GM19397 (cell line): ENCODE data around the gene CLCN3.
"Not testable (repeated sequence)": the region's sequence is repeated elsewhere in the genome, so short reads cannot be mapped to it uniquely, and the experiment has no call there.

Experiments used
- ATAC-seq: cut with Tn5 transposase; IDR thresholded peaks from one replicate; pipeline ENCODE4 v1.9.1; 2021; ENCODE audit warnings: mild to moderate bottlenecking, moderate library complexity; ENCODE audit not compliant: unreplicated experiment

CLCN3 gene

GRCh38 chr4:169689681-169690080 lies 69.3 kb downstream of the CLCN3 start:
- no peak for ATAC-seq

- ATAC-seq = no peak
These were observed 70.4 kb downstream of the CLCN3 start for GRCh38 chr4:169690787-169691186.

- no peak for ATAC-seq
These were observed 78.0 kb downstream of the CLCN3 start for GRCh38 chr4:169698331-169698730.

GRCh38 chr4:169707958-169708643 lies 87.7 kb downstream of the CLCN3 start:
- no peak for ATAC-seq

GRCh38 chr4:169715826-169716225 lies 95.4 kb downstream of the CLCN3 start:
- no peak for ATAC-seq

- no peak for ATAC-seq
These were observed 96.3 kb downstream of the CLCN3 start for GRCh38 chr4:169716677-169717076.

- ATAC-seq = no peak
These were observed 100.2 kb downstream of the CLCN3 start for GRCh38 chr4:169720529-169720928.

GRCh38 chr4:169723207-169723965 lies 103.0 kb downstream of the CLCN3 start:
- no peak for ATAC-seq

- ATAC-seq = no peak
These were observed 103.9 kb downstream of the CLCN3 start for GRCh38 chr4:169724260-169724659.

GRCh38 chr4:169727616-169728015 lies 107.2 kb downstream of the CLCN3 start:
- ATAC-seq = no peak

GRCh38 chr4:169730564-169730963 lies 110.2 kb downstream of the CLCN3 start:
- ATAC-seq = no peak

- not testable (repeated sequence) for ATAC-seq
These were observed 118.2 kb downstream of the CLCN3 start for GRCh38 chr4:169738604-169739003.

- no peak for ATAC-seq
These were observed 121.2 kb downstream of the CLCN3 start for GRCh38 chr4:169741569-169741968.

GRCh38 chr4:169744601-169745000 lies 124.2 kb downstream of the CLCN3 start:
- no peak for ATAC-seq

GRCh38 chr4:169745291-169745690 lies 124.9 kb downstream of the CLCN3 start:
- ATAC-seq = no peak

GRCh38 chr4:169756971-169757574 lies 136.7 kb downstream of the CLCN3 start:
- peak; percentile 10 for ATAC-seq

GRCh38 chr4:169757575-169758184 lies 137.3 kb downstream of the CLCN3 start, which contains the start of gene HPF1:
HPF1 (minus strand) TSS chr4:169757944; CDS start chr4:169757877, 67 bp downstream.
- ATAC-seq = peak; percentile 95

- ATAC-seq = no peak
These were observed 138.1 kb downstream of the CLCN3 start for GRCh38 chr4:169758401-169758962.

GRCh38 chr4:169761846-169762245 lies 141.5 kb downstream of the CLCN3 start:
- ATAC-seq = no peak

- ATAC-seq = no peak
These were observed 145.5 kb downstream of the CLCN3 start for GRCh38 chr4:169765835-169766234.

GRCh38 chr4:169766741-169767140 lies 146.4 kb downstream of the CLCN3 start:
- ATAC-seq = no peak
